ENCODE results near the gene HS3ST2. TPM values are rescaled to one million over a fixed set of nuclear protein-coding genes. Genes with fewer than 3 reads are reported as not detected.
"Not testable (repeated sequence)": the region's sequence is repeated elsewhere in the genome, so short reads cannot be mapped to it uniquely, and the experiment has no call there.

Gene HS3ST2
- total and polyA plus RNA-seq, 2 experiments from 2014 or later = 0.17 TPM; not detected in 1

DNA sequence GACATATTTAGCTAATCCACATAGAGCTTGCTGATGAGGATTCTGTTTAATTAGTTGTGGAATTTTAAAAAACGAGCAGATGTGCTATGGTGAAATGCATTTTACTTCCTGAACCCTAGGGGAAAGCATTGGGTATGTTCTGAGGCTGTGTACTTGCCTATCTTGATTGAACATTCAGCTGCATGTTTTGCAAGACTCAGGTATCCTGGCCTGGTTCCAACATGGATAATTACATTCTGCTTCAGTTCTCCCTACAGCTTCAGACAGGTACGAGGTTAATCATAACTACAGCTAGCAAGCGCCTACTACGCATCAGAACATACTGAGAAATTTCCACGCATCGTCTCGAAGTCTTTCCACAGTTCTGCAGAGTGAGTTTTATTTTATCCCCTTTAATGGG, 77.0 kb downstream of the HS3ST2 start:
- H4K20me1 ChIP-seq (ENCODE audit: insufficient read depth, poor library complexity, severe bottlenecking) = no peaks in the 10 kb centered on the region
- no peaks in the 10 kb centered on the region for H3K9me3 ChIP-seq (ENCODE audit: low read depth)
- H3K36me3 ChIP-seq (replicated peaks; ENCODE audit: insufficient read depth, low read depth) = no peaks in the 10 kb centered on the region
- H3K27ac ChIP-seq = no peak overlapping the region
- TF ChIP-seq, protein P1, sequence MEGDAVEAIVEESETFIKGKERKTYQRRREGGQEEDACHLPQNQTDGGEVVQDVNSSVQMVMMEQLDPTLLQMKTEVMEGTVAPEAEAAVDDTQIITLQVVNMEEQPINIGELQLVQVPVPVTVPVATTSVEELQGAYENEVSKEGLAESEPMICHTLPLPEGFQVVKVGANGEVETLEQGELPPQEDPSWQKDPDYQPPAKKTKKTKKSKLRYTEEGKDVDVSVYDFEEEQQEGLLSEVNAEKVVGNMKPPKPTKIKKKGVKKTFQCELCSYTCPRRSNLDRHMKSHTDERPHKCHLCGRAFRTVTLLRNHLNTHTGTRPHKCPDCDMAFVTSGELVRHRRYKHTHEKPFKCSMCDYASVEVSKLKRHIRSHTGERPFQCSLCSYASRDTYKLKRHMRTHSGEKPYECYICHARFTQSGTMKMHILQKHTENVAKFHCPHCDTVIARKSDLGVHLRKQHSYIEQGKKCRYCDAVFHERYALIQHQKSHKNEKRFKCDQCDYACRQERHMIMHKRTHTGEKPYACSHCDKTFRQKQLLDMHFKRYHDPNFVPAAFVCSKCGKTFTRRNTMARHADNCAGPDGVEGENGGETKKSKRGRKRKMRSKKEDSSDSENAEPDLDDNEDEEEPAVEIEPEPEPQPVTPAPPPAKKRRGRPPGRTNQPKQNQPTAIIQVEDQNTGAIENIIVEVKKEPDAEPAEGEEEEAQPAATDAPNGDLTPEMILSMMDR (IDR thresholded peaks at IDR 0.05; ENCODE audit: poor library complexity) = no peak
- TF ChIP-seq EZH2phosphoT487 (IDR thresholded peaks at IDR 0.05; ENCODE audit: low read depth, severe bottlenecking, unreplicated experiment) (no peak), EZH2 (IDR thresholded peaks at IDR 0.05; ENCODE audit: borderline replicate concordance) (no peak)
- WGBS (ENCODE audit: low lambda C conversion rate, missing lambda C conversion rate) = 90% methylated on average over 7 of the region's 7 CpGs
- no peaks in the 10 kb centered on the region for H3K9me2 ChIP-seq (replicated peaks; ENCODE audit: insufficient read depth)
- H3K79me2 ChIP-seq = no peaks in the 10 kb centered on the region
- no peak overlapping the region for H3K4me2 ChIP-seq
- no peak for DNase-seq (ENCODE audit: low spot score)
- H2AFZ ChIP-seq = no peak overlapping the region
- H3K27me3 ChIP-seq = peaks cover 2% of the 10 kb centered on the region
- no peaks in the 10 kb centered on the region for H3K4me1 ChIP-seq (ENCODE audit: insufficient read depth)
- H3K4me3 ChIP-seq = no peak overlapping the region

DNA sequence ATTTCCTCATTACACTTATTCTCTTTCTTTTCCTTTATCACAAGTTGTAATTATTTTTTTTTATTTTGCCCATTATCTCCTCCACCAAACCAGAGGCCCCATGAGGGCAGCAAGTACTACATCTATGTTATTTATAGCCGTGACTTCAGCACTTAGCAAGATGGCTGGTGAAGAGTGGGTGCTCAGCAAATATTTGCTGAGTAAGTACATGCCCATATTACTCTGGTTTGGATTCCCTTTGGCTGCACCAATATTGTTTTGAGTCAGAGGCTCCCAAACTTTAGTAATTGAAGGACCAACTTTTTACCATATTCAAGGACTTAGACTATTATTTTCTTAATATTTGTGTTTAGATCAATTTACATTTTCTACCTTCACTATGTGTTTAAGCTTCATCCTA, 83.2 kb downstream of the HS3ST2 start:
- TF ChIP-seq, protein P1 (IDR thresholded peaks at IDR 0.05; ENCODE audit: poor library complexity) = no peak
- no peak for TF ChIP-seq EZH2 (IDR thresholded peaks at IDR 0.05; ENCODE audit: borderline replicate concordance)
- TF ChIP-seq EZH2phosphoT487 (IDR thresholded peaks at IDR 0.05; ENCODE audit: low read depth, severe bottlenecking, unreplicated experiment) = no peak
- Histone ChIP-seq H3K9me2 (replicated peaks; ENCODE audit: insufficient read depth) (no peaks in the 10 kb centered on the region), H3K27ac (no peak overlapping the region), H3K4me1 (ENCODE audit: insufficient read depth) (no peaks in the 10 kb centered on the region), H3K9me3 (ENCODE audit: low read depth) (no peaks in the 10 kb centered on the region), H2AFZ (no peak overlapping the region), H3K4me3 (no peak overlapping the region), H3K4me2 (no peak overlapping the region), H3K36me3 (replicated peaks; ENCODE audit: insufficient read depth, low read depth) (no peaks in the 10 kb centered on the region), H3K79me2 (no peaks in the 10 kb centered on the region), H3K27me3 (peaks cover 17% of the 10 kb centered on the region), H4K20me1 (ENCODE audit: insufficient read depth, poor library complexity, severe bottlenecking) (no peaks in the 10 kb centered on the region)
- WGBS (ENCODE audit: low lambda C conversion rate, missing lambda C conversion rate) = 72% methylated on average over 1 of the region's 1 CpG
- DNase-seq (ENCODE audit: low spot score) = no peak

DNA sequence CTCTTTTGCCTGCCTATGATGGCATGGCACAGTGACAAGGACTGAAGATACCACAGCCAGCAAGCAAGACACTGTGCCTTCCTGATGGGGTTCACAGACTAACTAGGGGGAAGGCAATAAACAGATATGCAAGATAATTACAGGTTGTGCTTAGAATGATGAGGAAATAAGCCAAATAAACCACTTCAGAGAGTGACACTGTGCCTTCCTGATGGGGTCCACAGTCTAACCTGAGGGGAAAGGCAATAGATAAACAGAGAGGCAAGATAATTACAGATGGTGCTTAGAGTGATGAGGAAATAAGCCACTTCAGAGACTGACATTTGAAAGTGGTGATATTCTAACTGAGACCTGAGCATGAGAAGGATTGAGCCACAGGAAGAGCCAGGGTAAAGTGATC, 84.2 kb downstream of the HS3ST2 start:
- Histone ChIP-seq H3K9me2 (replicated peaks; ENCODE audit: insufficient read depth) (no peaks in the 10 kb centered on the region), H3K27me3 (peaks cover 22% of the 10 kb centered on the region), H3K4me1 (ENCODE audit: insufficient read depth) (no peaks in the 10 kb centered on the region), H3K9me3 (ENCODE audit: low read depth) (no peaks in the 10 kb centered on the region), H3K79me2 (no peaks in the 10 kb centered on the region), H3K4me2 (no peak overlapping the region), H3K4me3 (no peak overlapping the region), H3K36me3 (replicated peaks; ENCODE audit: insufficient read depth, low read depth) (no peaks in the 10 kb centered on the region), H4K20me1 (ENCODE audit: insufficient read depth, poor library complexity, severe bottlenecking) (no peaks in the 10 kb centered on the region), H2AFZ (no peak overlapping the region), H3K27ac (no peak overlapping the region)
- TF ChIP-seq, protein P1 (IDR thresholded peaks at IDR 0.05; ENCODE audit: poor library complexity) = no peak
- TF ChIP-seq EZH2phosphoT487 (IDR thresholded peaks at IDR 0.05; ENCODE audit: low read depth, severe bottlenecking, unreplicated experiment) = no peak
- TF ChIP-seq EZH2 (IDR thresholded peaks at IDR 0.05; ENCODE audit: borderline replicate concordance) = no peak
- DNase-seq (ENCODE audit: low spot score) = no peak

DNA sequence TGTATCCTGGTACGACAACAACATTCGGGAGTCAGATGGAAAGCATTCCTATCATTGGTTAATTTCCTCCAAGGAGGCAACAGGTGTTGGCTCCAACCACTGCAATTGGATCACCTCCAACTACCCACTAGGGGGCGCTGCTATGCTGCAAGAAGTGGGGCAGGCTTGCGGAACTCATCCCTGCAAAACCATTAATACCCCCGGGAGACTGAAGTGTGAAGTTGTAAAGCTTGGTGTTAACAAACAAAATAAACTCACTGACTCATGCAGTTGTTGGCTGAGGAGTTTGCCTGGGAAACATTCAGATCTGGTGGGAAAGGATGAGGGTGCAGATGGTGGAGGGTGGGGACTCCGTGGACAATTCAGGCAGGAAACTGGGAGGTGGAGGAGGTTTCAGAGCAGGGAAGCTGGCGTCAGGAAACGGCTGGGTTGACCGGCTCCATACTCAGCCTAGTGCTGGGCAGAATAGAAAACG, 84.9 kb downstream of the HS3ST2 start:
- Histone ChIP-seq H4K20me1 (ENCODE audit: insufficient read depth, poor library complexity, severe bottlenecking) (no peaks in the 10 kb centered on the region), H2AFZ (no peak overlapping the region), H3K4me2 (no peak overlapping the region), H3K9me2 (replicated peaks; ENCODE audit: insufficient read depth) (no peaks in the 10 kb centered on the region), H3K4me1 (ENCODE audit: insufficient read depth) (no peaks in the 10 kb centered on the region), H3K9me3 (ENCODE audit: low read depth) (no peaks in the 10 kb centered on the region), H3K36me3 (replicated peaks; ENCODE audit: insufficient read depth, low read depth) (no peaks in the 10 kb centered on the region), H3K4me3 (no peak overlapping the region), H3K27me3 (peaks cover 25% of the 10 kb centered on the region), H3K27ac (no peak overlapping the region), H3K79me2 (no peaks in the 10 kb centered on the region)
- no peak for TF ChIP-seq EZH2phosphoT487 (IDR thresholded peaks at IDR 0.05; ENCODE audit: low read depth, severe bottlenecking, unreplicated experiment)
- TF ChIP-seq, protein P1 (IDR thresholded peaks at IDR 0.05; ENCODE audit: poor library complexity) = peak; percentile 74
- peak; percentile 85 for DNase-seq (ENCODE audit: low spot score)
- WGBS (ENCODE audit: low lambda C conversion rate, missing lambda C conversion rate) = 11% methylated on average over 10 of the region's 10 CpGs

DNA sequence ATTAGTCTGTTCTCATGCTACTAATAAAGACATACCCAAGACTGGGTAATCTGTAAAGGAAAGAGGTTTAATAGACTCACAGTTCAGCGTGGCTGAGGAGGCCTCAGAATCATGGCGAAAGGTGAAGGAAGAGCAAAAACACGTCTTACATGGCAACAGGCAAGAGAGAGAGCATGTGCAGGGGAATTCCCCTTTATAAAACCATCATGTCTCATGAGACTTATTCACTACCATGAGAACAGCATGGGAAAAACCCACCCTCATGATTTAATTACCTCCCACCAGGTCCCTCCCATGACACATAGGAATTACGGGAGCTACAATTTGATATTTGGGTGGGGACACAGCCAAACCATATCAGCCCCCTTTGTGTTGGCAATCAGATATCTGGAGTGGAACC, 85.6 kb downstream of the HS3ST2 start:
- not testable (repeated sequence) for DNase-seq (ENCODE audit: low spot score); H3K36me3 ChIP-seq (replicated peaks; ENCODE audit: insufficient read depth, low read depth); H2AFZ ChIP-seq; H4K20me1 ChIP-seq (ENCODE audit: insufficient read depth, poor library complexity, severe bottlenecking); H3K4me2 ChIP-seq; H3K79me2 ChIP-seq; H3K27ac ChIP-seq; H3K9me2 ChIP-seq (replicated peaks; ENCODE audit: insufficient read depth); H3K9me3 ChIP-seq (ENCODE audit: low read depth); H3K4me1 ChIP-seq (ENCODE audit: insufficient read depth); H3K4me3 ChIP-seq
- H3K27me3 ChIP-seq = peaks cover 30% of the 10 kb centered on the region
- WGBS (ENCODE audit: low lambda C conversion rate, missing lambda C conversion rate) = 76% methylated on average over 4 of the region's 4 CpGs

Data from hepatocyte (in vitro differentiated cells).